Mesenchymal stem cell (in vitro differentiated cells and primary cell): ENCODE measurements around the gene NOS3.

Experiments
- DNase-seq: peaks from one replicate; pipeline ENCODE4 v3.0.0-alpha.2; 2013
- H2AFZ ChIP-seq: one replicate; pipeline ENCODE4 v1.6.1; 2013; ENCODE audit warnings: low read depth, mild to moderate bottlenecking, control low read depth, inconsistent platforms, low read length, moderate library complexity
- H2AK5ac ChIP-seq: 2 replicates; pipeline ENCODE4 v1.6.1; 2013; ENCODE audit warnings: low read length, moderate library complexity, mild to moderate bottlenecking, inconsistent platforms; ENCODE audit not compliant: severe bottlenecking
- H2BK120ac ChIP-seq: one replicate; pipeline ENCODE4 v1.6.1; 2013; ENCODE audit warnings: low read depth, mild to moderate bottlenecking, inconsistent platforms, low read length, moderate library complexity
- H2BK12ac ChIP-seq, 2 experiments: one replicate each; pipeline ENCODE4 v1.6.1; 2013; ENCODE audit warnings: inconsistent platforms in 2 of 2, low read length in 2 of 2, mild to moderate bottlenecking in 2 of 2, moderate library complexity in 2 of 2, control low read depth in 1 of 2
- H2BK15ac ChIP-seq: one replicate; pipeline ENCODE4 v1.6.1; 2013; ENCODE audit warnings: mild to moderate bottlenecking, low read depth, inconsistent platforms; ENCODE audit not compliant: poor library complexity, severe bottlenecking
- H2BK5ac ChIP-seq: 2 replicates; pipeline ENCODE4 v1.6.1; 2013; ENCODE audit warnings: low read depth, mild to moderate bottlenecking, low read length, control low read depth, inconsistent platforms; ENCODE audit not compliant: poor library complexity, severe bottlenecking
- H3K14ac ChIP-seq, 2 experiments: one replicate each; pipeline ENCODE4 v1.6.1; 2013; ENCODE audit warnings: inconsistent platforms in 2 of 2, low read length in 2 of 2, control low read depth in 1 of 2, mild to moderate bottlenecking in 1 of 2, moderate library complexity in 1 of 2
- H3K18ac ChIP-seq, 2 experiments: one replicate each; pipeline ENCODE4 v1.6.1; 2013; ENCODE audit warnings: inconsistent platforms in 2 of 2, low read length in 2 of 2, control low read depth in 1 of 2, low read depth in 1 of 2, mild to moderate bottlenecking in 1 of 2
- H3K23ac ChIP-seq, 2 experiments: one replicate each; pipeline ENCODE4 v1.6.1; 2013; ENCODE audit warnings: inconsistent platforms in 2 of 2, low read length in 2 of 2, mild to moderate bottlenecking in 2 of 2, moderate library complexity in 2 of 2, control low read depth in 1 of 2
- H3K27ac ChIP-seq: 2 replicates; pipeline ENCODE4 v1.5.1; 2013; ENCODE audit warnings: mild to moderate bottlenecking, moderate library complexity, low read length, control low read depth, inconsistent platforms; ENCODE audit not compliant: poor library complexity, severe bottlenecking
- H3K27me3 ChIP-seq, 2 experiments: 2 replicates each; pipeline versions ENCODE4 v1.6.1 to v1.7.0; 2013; ENCODE audit warnings: low read length in 2 of 2, mild to moderate bottlenecking in 2 of 2, moderate library complexity in 2 of 2, control low read depth in 1 of 2, inconsistent platforms in 1 of 2; ENCODE audit not compliant: control insufficient read depth in 1 of 2, insufficient read depth in 1 of 2
- H3K36me3 ChIP-seq, 2 experiments: 2 replicates each; pipeline versions ENCODE4 v1.6.1 to v1.7.0; 2013; ENCODE audit warnings: low read length in 2 of 2, control low read depth in 1 of 2, inconsistent platforms in 1 of 2, low read depth in 1 of 2, mild to moderate bottlenecking in 1 of 2; ENCODE audit not compliant: insufficient read depth in 2 of 2, control insufficient read depth in 1 of 2
- H3K4ac ChIP-seq, 2 experiments: one replicate each; pipeline ENCODE4 v1.6.1; 2013; ENCODE audit warnings: inconsistent platforms in 2 of 2, low read length in 2 of 2, mild to moderate bottlenecking in 2 of 2, moderate library complexity in 2 of 2, control low read depth in 1 of 2, low read depth in 1 of 2
- H3K4me1 ChIP-seq: 2 replicates; pipeline ENCODE4 v1.6.1; 2013; ENCODE audit warnings: low read depth, low read length, control low read depth; ENCODE audit not compliant: control insufficient read depth, insufficient read depth
- H3K4me2 ChIP-seq: 2 replicates; pipeline ENCODE4 v1.6.1; 2013; ENCODE audit warnings: low read length, mild to moderate bottlenecking, inconsistent platforms; ENCODE audit not compliant: poor library complexity, severe bottlenecking
- H3K4me3 ChIP-seq, 2 experiments: 2 replicates each; pipeline versions ENCODE4 v1.5.1 to v1.7.0; 2013; ENCODE audit warnings: low read length in 2 of 2, mild to moderate bottlenecking in 2 of 2, control low read depth in 1 of 2, low read depth in 1 of 2; ENCODE audit not compliant: insufficient read depth in 1 of 2
- H3K79me1 ChIP-seq: replicated peaks from 2 replicates; pipeline ENCODE4 v1.6.1; 2013; ENCODE audit warnings: mild to moderate bottlenecking, control low read depth, low read length, inconsistent platforms; ENCODE audit not compliant: poor library complexity, severe bottlenecking
- H3K9ac ChIP-seq: 2 replicates; pipeline ENCODE4 v1.7.0; 2013; ENCODE audit warnings: mild to moderate bottlenecking, low read length, moderate library complexity
- H3K9me3 ChIP-seq: 2 replicates; pipeline ENCODE4 v1.7.0; 2013; ENCODE audit warnings: mild to moderate bottlenecking, low read length; ENCODE audit not compliant: control insufficient read depth
- H4K8ac ChIP-seq: one replicate; pipeline ENCODE4 v1.6.1; 2013; ENCODE audit warnings: inconsistent platforms, mild to moderate bottlenecking, low read length, moderate library complexity
- H4K91ac ChIP-seq: one replicate; pipeline ENCODE4 v1.6.1; 2013; ENCODE audit warnings: mild to moderate bottlenecking, low read length, inconsistent platforms
- WGBS: methylation state at CpG from one replicate; pipeline ENCODE4 v1.1.7; 2013; ENCODE audit warnings: mixed read lengths; 5-methylcytosine and 5-hydroxymethylcytosine counted together

NOS3 gene

GRCh38 chr7:151009327-151010036 lies 18.7 kb downstream of the NOS3 start:
- Histone ChIP-seq H3K9me3 (no peaks in the 10 kb centered on the region), H3K79me1 (no peaks in the 10 kb centered on the region), H3K4me3 (no peak overlapping the region), H3K9ac (no peak overlapping the region), H3K4me1 (peaks cover 21% of the 10 kb centered on the region), H2BK120ac (peak overlapping the region; percentile 91), H2BK12ac (peak overlapping the region; percentile 91 to 92), H3K23ac (no peak overlapping the region), H3K27ac (no peak overlapping the region), H2BK15ac (peak overlapping the region; percentile 15), H4K91ac (peak overlapping the region; percentile 98), H3K18ac (peak overlapping the region in 1 of 2 experiments; percentile 55), H4K8ac (peak overlapping the region; percentile 83), H2AK5ac (no peak overlapping the region), H3K4ac (peak overlapping the region; percentile 51 to 76), H3K27me3 (peaks cover 43 to 47% of the 10 kb centered on the region in 2 experiments), H3K14ac (no peak overlapping the region), H2BK5ac (no peak overlapping the region), H3K36me3 (no peaks in the 10 kb centered on the region), H2AFZ (no peak overlapping the region), H3K4me2 (no peak overlapping the region)
- no peak for DNase-seq
- WGBS = 81% methylated on average over 21 of the region's 22 CpGs

GRCh38 chr7:151010037-151010306 lies 19.2 kb downstream of the NOS3 start:
- Histone ChIP-seq H4K8ac (peak overlapping the region; percentile 83), H3K36me3 (no peaks in the 10 kb centered on the region), H3K4me1 (peaks cover 21% of the 10 kb centered on the region), H2AFZ (no peak overlapping the region), H3K4me2 (no peak overlapping the region), H3K23ac (no peak overlapping the region), H2BK12ac (peak overlapping the region; percentile 91 to 92), H3K14ac (peak overlapping the region in 1 of 2 experiments; percentile 55), H3K18ac (peak overlapping the region; percentile 54 to 70), H4K91ac (peak overlapping the region; percentile 98), H2AK5ac (no peak overlapping the region), H3K27me3 (peaks cover 41 to 47% of the 10 kb centered on the region in 2 experiments), H3K9me3 (no peaks in the 10 kb centered on the region), H2BK120ac (peak overlapping the region; percentile 91), H3K4me3 (no peak overlapping the region), H3K27ac (no peak overlapping the region), H2BK15ac (peak overlapping the region; percentile 55), H3K9ac (no peak overlapping the region), H3K4ac (peak overlapping the region; percentile 51 to 76), H2BK5ac (no peak overlapping the region), H3K79me1 (no peaks in the 10 kb centered on the region)
- 61% methylated on average over 7 of the region's 7 CpGs for WGBS
- no peak for DNase-seq

DNA sequence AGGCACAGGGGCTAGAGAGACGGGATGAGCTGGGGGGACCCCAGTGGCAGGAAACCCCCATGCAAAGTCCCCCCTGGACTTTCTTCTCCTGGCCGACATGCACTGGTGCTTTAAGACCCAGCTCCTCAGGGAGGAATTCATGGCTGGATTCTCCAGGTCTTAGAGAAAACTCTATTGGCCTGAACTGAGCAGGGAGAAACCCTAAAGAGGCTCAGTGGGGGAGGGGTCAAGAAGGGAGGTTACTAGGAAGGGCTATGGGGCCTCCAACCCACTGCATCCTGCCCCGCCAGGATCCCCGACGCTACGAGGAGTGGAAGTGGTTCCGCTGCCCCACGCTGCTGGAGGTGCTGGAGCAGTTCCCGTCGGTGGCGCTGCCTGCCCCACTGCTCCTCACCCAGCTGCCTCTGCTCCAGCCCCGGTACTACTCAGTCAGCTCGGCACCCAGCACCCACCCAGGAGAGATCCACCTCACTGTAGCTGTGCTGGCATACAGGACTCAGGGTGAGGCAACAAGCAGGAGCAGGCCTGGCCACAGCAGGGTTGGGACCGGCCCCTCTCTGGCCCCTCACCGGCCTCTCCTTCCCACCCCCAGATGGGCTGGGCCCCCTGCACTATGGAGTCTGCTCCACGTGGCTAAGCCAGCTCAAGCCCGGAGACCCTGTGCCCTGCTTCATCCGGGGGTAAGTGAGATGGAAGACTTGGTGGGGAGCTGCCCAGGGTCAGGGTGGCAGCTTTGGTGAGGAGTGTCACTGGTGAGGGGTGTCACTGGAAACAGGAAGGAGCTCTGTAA lies 19.7 kb downstream of the NOS3 start:
- DNase-seq = peak; percentile 71
- Histone ChIP-seq H3K4me2 (peak overlapping the region; percentile 48), H2BK5ac (no peak overlapping the region)

DNA sequence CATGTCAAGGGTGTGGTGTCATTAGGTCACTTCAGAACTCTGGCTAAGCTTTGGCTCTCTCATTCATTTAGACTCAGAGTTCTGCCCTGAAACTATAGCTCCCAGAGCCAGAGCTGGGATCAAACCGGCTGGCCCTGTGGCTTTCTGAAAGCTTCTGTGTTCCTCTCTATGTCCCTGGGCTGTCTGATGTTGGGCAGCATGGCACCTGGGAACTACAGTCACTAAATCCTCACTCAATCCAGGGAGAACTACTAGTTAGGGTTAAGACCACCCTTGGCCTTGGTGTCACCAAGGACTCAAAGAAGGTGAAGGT lies 20.2 kb downstream of the NOS3 start:
- Histone ChIP-seq H3K4me2 (no peak overlapping the region), H3K23ac (no peak overlapping the region), H3K18ac (peak overlapping the region; percentile 6 to 48), H3K14ac (no peak overlapping the region), H3K9me3 (no peaks in the 10 kb centered on the region), H3K4ac (peak overlapping the region; percentile 37 to 61), H2BK15ac (peak overlapping the region; percentile 73), H3K4me1 (peaks cover 21% of the 10 kb centered on the region), H3K4me3 (no peak overlapping the region), H2BK5ac (no peak overlapping the region), H3K9ac (no peak overlapping the region), H3K79me1 (no peaks in the 10 kb centered on the region), H3K27me3 (peaks cover 41% of the 10 kb centered on the region in 2 experiments), H3K36me3 (no peaks in the 10 kb centered on the region), H4K91ac (peak overlapping the region; percentile 52), H2BK12ac (peak overlapping the region in 1 of 2 experiments; percentile 61), H3K27ac (no peak overlapping the region), H2BK120ac (no peak overlapping the region), H4K8ac (peak overlapping the region; percentile 57), H2AFZ (no peak overlapping the region), H2AK5ac (no peak overlapping the region)
- 0% methylated on average over 1 of the region's 1 CpG for WGBS
- DNase-seq = peak; percentile 50

More for the DNA sequence above, 19.7 kb downstream of the NOS3 start:
- no peak overlapping the region for H3K27ac ChIP-seq
- H3K79me1 ChIP-seq = no peaks in the 10 kb centered on the region
- H3K9ac ChIP-seq = no peak overlapping the region
- H3K36me3 ChIP-seq = no peaks in the 10 kb centered on the region
- H2BK15ac ChIP-seq = peak overlapping the region; percentile 55
- no peak overlapping the region for H2AK5ac ChIP-seq
- H3K4ac ChIP-seq = peak overlapping the region; percentile 76 to 86
- peak overlapping the region; percentile 91 to 92 for H2BK12ac ChIP-seq
- peak overlapping the region; percentile 70 to 93 for H3K18ac ChIP-seq
- peaks cover 21% of the 10 kb centered on the region for H3K4me1 ChIP-seq
- peak overlapping the region in 1 of 2 experiments; percentile 36 for H3K23ac ChIP-seq
- peaks cover 41 to 42% of the 10 kb centered on the region in 2 experiments for H3K27me3 ChIP-seq
- peak overlapping the region in 1 of 2 experiments; percentile 20 for H3K14ac ChIP-seq
- H2AFZ ChIP-seq = peak overlapping the region; percentile 16
- H2BK120ac ChIP-seq = peak overlapping the region; percentile 91
- no peaks in the 10 kb centered on the region for H3K9me3 ChIP-seq
- peak overlapping the region; percentile 98 for H4K91ac ChIP-seq
- WGBS = 8% methylated on average over 17 of the region's 18 CpGs
- peak overlapping the region in 1 of 2 experiments; percentile 56 for H3K4me3 ChIP-seq
- peak overlapping the region; percentile 83 for H4K8ac ChIP-seq
